ENCODE data around the gene STK32B.

DNA sequence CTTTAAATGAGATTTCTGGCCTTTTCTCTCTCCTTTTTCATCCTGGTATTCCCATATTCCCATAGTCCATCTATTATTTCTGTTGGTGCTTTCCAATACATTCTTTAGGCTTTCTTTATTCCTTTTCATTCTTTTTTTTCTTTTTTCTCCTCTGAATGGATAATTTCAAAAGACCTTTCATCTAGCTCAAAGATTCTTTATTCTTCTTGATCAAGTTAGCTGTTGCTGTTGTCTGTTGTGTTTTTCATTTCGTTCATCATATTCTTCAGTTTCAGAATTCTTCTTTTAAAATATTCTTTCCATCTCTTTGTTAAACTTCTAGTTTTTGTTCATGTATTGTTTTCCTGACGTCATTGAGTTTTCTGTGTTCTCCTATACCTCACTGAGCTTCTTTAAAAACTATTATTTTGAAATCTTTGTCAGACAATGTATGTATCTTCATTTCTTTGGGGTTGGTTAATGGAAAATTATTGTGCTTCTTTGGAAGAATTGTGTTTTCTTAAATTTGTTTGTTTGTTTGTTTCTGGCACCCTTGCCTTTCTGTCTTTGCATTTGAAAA, 30.2 kb downstream of the STK32B start:
- TF ChIP-seq POLR2A (IDR thresholded peaks at IDR 0.05), result no peak
- TF ChIP-seq, protein P1, sequence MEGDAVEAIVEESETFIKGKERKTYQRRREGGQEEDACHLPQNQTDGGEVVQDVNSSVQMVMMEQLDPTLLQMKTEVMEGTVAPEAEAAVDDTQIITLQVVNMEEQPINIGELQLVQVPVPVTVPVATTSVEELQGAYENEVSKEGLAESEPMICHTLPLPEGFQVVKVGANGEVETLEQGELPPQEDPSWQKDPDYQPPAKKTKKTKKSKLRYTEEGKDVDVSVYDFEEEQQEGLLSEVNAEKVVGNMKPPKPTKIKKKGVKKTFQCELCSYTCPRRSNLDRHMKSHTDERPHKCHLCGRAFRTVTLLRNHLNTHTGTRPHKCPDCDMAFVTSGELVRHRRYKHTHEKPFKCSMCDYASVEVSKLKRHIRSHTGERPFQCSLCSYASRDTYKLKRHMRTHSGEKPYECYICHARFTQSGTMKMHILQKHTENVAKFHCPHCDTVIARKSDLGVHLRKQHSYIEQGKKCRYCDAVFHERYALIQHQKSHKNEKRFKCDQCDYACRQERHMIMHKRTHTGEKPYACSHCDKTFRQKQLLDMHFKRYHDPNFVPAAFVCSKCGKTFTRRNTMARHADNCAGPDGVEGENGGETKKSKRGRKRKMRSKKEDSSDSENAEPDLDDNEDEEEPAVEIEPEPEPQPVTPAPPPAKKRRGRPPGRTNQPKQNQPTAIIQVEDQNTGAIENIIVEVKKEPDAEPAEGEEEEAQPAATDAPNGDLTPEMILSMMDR (IDR thresholded peaks at IDR 0.05), result no peak
